GM21528 (cell line): ENCODE measurements around the gene SPACA7.
"Not testable (repeated sequence)": the region's sequence is repeated elsewhere in the genome, so short reads cannot be mapped to it uniquely, and the experiment has no call there.

ENCODE experiments used
- ATAC-seq: cut with Tn5 transposase; IDR thresholded peaks from one replicate; pipeline ENCODE4 v1.9.1; 2021; ENCODE audit warnings: mild to moderate bottlenecking, moderate library complexity; ENCODE audit not compliant: unreplicated experiment, low FRiP score

SPACA7 gene

DNA sequence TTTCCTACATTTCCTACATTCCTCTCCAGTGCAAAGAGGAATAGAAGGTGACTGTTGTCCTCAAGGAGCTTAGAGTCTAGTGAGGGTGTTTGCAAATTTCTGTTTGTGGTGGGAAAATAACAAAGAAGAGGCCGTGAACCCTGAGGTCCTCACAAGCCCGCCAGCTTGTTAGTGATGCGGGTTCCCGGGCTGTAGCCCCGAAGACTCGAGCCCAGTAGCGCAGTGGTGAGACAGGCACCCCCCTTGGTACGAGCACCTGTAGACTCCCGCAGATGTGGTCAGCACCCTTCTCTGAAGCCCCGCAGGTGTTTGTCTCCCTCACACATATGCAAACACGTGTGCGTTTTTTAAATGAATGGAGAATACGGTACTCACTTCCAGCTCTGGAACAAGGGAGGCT lies 26.5 kb upstream of the SPACA7 start:
- no peak for ATAC-seq

DNA sequence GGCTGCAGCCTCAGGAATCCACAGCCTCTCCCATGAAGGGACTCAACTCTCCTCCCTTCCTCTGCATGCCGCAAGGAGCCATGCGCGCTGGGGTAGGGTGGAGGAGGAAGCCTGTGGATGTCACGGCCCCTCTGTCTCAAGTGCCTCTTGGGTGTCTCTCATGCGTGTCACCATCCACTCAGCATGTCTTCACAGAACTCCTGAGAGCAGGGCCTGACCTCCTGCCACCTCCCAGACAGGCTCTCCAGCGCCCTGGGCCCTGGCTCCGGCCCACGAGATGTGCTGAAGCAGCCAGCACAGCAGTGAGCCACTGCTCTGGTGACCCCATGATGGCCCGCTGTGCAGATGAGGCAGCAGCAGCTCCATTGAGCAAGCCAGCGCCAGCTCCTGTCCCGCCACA lies 25.9 kb upstream of the SPACA7 start:
- no peak for ATAC-seq

DNA sequence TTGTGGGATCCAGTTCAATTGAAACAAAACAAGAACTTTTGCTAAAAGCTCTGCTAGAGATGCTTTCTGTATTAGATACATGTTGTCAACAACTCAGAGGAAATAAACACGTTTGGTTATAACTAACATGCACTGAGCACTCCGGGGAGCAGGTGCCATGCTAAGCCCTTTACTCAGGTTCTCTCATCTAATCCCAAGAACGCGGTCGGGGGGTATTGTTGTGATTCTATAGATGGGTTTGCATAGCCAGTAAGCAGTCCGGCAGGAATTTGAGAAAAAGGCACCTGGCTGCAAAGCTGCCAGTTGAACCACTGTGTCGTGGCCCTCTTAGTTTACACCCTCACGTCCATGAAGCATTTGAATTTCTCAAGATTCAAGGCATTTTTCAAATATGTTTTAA lies 24.3 kb upstream of the SPACA7 start:
- ATAC-seq, result no peak

DNA sequence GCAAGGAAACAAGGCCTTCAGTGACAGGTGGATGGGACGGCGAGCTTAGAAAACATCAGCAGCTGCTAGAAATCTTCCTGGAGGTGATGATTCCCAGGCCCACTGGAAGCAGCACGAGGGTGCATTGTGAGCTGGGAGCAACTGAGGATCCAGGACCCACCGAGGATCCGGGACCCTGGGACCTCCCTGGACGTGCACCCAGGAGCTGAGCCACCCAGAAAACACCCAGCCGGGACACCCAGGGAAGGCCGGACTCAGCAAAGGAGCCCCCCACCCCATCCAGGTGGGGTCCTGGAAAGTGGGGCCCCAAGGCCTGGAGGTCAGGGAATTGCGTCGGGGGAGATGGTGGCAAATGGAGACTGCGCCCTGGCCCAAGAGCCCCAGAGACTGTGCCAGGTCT lies 22.3 kb upstream of the SPACA7 start:
- no peak for ATAC-seq

DNA sequence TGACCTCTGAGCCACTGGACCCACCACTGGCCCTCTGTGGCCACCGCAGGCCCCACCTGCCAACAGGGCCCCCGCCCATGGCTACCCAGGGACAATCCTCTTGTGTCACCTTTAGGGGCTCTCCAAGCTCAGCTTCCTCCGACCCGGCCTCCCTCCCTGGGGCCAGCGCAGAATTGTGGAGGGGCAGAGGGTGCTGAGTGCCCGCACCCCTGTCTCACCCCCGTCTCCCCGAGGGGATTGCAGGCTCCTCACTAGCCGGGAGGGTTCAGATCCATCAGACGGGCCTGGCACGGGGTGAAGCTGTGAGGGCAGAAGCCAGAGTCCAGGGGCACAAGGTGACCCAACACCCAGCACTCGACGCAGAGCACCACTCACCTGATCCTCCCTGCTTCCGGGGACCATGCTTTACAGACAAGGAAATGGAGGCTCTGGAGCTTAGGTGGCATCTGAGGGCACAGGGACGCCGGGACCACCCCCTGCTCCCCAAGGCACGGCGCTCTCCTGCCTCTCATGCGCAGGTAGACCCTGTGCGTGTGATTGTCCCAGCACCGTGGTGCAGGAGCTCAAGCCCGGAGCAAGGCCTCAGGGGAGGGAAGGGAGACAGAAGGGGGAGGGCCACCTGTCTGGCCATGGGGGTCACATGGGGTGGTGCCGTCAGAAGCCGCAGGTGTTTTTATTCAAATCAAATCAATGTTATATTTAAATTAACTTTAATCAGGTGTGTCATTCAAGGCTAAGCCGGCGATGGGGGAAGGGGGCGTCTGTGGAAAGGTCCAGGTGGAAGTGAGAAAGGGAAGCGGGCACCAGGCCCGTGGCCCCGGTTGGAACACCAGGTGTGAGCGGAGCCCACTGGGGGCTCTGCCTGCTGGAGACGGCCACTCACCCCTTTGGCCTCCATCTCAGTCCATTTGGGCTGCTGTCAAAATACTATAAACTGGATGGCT lies 21.6 kb upstream of the SPACA7 start:
- no peak for ATAC-seq

DNA sequence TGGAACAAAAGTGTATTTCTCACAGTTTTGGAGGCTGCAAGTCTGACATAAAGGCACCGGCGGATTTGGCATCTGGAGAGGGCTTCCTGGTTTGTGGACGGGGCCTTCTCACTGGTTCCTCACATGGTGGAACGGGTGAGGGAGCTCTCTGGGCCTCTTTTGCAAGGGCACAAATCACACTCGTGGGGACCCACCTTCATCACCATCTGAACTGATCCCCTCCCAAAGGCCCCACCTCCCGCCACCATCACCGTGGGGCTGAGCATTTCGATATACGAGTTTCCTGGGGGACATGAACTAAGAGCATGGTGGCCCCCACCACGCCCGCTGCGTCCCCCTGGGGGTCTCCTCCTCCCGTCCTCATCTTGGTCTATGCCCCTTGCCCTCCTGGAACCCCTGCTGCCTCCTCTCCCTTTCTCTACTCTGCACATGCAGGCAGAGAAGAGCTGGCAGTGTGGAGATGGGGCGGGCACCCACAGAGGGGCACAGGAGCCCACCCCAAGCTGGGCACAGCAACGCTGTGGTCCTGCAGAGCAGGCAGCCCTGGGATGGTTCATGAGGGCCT lies 20.8 kb upstream of the SPACA7 start:
- ATAC-seq, result no peak

DNA sequence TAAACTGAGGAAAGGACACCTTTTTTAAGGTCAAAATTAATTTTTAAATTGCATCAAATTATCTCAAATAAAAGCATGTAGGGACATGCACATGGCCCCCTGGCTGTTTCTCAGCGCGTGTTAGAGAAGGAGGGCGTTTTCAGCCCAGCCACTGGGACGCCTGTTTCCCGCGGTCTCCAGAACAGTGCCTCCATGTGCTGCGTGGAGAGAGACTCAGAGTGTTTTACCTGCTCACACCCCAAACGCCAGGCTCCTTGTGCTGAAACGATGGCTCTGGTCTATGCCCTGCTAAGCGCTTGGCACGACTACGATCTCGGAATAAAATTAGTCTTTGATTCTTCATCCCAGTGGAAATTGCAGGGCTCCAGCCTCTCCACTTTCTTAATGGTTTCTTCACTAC lies 20.0 kb upstream of the SPACA7 start:
- ATAC-seq, result no peak

DNA sequence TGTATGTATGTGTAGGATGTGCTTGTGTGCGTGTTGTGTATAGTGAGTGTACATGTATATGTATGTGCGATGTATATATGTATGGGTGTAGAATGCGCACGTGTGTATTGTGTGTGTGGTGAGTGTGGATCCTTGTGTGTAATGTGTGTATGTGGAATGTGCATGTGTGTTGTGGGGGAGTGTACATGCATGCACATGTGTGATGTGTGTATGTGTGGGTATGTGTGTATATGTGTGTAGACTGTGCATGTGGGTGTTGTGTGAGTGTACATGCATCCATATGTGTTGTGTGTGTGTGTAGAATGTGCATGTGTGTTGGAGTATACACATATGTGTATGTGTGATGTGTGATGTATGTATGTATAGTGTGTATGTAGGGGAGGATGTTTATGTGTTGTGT lies 18.0 kb upstream of the SPACA7 start:
- ATAC-seq, result no peak

DNA sequence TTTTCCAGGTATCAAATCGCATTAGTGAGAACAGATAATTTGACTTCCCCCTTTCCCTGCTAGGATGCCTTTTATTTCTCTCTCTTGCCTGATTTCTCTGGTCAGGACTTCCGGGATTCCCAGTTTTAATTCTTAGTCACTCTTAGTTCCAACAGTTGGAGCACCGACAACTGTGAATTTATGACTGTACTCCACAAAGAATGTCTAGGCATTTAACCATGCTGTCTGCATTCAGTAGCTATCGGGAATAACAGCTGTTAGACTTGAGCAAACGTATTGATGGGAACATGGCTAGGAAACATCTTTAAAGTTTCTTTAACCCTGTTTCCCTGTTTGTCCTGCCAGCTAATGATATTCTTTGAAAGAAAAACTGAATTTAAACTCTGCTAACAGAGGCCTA lies 14.1 kb upstream of the SPACA7 start:
- no peak for ATAC-seq

DNA sequence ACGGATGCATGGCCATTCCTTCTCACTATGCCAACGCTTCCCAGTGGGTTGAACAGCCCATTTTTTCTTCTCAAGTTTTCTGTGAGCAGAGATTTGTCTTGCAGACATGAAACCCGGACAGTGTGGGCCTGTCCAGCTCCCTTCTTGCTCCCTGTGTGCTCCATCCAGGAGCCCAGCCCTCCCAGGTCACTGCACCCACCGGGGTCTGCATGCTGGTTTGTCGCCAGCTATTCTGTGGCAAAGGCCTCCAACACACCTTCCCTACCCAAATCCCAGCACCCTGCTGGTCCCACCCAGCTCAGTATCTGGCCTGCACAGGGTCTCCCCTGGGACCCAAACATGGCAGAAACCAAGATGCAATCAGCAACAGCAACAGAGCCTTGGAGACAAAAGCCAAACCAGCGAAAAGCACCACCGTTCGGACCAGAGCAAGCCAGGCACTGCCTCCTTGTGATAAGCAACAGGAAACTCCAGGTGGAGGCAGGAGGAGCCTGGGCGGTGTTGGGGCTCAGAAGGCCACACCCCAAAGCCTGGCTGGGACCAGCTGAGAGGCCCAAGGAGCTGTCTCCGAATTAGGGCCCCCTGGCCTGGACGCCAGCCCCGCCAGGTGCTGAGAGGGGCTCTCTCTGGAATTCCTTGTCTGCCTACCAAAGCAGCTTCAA lies 12.2 kb upstream of the SPACA7 start:
- no peak for ATAC-seq

DNA sequence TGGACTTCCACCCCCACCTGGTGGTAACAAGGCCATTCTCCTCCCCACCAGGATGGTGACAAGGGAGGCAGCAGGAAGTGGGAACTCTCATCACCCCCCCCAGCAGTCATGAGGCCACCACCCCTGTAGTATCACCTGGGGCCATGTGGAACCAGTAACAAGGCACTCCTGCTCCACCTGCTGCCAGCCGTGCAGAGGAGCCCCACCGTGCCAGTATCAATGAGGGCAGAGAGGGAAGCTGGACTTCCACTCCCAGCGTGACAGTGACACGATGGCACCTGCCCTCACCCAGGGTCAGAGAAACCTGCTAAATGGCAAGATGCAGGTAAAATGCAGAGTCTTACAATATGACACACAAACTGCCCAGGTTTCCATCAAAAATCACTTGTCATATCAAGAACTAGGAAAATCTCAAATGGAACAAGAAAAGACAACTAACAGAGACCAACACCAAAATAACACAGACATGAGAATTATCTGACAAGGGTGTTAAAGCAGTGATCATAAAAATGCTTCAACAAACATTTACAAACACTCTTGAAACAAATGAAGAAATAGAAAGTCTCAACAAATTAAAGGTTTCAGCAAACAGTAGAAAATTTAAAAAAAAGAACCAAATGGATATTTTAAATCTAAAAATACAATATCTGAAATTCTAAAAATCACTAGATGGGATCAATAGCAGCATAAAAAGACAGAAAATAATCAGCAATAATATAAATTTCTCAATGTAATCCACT lies 9.1 kb upstream of the SPACA7 start:
- no peak for ATAC-seq

DNA sequence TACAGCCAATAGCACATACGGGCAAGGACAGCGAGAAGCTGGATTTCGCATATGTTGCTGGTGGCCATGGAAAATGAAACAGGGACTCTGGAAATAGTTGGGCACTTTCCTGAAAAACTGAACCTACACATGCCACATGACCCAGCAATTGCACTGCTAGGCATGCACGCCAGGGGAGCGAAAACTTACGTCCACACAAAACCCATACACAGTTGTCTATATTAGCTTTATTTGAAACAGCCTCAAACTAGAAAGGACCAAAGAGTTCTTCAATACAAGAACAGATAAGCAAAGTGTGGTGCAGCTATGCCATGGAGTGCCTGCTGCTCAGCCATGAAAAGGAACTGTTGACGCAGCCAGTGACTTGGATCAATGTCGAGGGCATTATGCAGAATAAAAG lies 7.3 kb upstream of the SPACA7 start:
- no peak for ATAC-seq

DNA sequence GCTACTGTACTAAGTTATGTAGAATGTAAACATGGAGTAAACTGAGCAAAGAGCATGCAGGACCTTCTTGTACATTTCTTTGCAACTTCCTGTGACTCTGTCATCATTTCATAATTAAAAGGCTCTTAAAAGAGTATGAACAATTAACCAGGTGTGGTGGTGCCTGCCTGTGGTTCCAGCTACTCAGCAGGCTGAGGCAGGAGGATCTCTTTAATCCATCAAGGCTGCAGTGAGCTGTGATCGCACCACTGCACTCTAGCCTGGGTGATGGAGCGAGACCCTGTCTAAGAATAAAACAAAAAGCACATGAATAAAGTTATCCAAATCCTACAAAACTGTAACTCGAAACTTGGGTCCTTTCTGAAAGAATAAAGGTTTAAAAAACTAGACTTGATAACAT lies 5.8 kb upstream of the SPACA7 start:
- no peak for ATAC-seq

DNA sequence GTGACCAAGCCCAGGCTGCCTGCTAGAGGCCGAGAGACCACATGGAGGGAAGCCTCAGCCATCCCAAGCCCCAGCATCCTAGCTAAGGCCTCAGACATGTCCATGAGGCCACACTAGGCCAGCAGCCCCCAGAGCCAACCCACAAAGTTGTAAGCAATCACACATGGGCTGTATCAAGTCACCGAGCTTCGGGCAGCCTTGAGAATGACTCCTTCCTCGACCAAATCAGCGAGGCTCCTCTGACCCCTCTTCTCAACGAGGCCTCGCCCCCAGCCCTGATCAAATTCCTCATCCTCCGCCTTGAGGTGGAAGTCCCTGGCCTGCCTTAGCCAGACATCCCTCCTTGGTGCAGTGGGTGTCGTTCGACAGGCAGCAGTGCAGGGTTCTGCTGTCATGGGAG lies 1.9 kb upstream of the SPACA7 start:
- no peak for ATAC-seq

DNA sequence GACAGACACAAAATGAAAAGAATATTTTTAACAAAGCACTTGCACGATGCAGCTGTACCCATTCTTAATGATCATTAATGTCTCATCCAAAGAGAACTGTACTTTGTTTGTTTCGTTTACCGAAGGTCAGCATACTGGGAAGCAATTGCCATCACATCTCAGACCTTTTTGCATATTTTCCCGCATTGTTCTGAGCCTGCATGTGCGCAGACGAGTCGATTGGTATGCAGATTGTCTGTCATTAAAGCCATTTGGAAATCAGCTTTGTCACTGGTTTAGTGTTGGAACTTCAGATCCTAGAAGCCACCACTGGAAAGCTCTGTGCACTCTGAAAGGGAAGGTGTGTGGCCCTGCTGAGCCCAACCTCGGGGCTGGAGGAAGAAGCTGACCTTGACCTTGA lies 15.6 kb downstream of the SPACA7 start:
- ATAC-seq, result no peak

DNA sequence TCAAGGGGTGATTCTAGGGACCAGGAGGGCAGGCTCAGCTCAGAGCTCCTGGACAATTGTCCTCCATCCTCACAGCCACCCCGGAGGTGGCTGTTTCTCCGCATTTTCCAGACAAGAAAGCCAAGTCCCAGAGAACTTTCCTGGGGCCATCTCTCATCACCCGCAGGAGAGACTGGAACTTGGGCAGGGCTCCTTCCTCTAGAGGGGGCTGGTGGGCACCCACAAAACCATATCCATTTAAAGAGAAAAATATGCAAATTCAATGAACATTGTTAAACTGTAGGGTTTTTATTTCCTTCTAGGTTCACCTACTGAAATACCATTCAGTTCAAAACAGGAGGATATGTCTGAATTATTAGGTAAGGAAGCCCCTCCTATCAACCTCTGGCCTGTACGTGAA lies 16.6 kb downstream of the SPACA7 start:
- ATAC-seq, result no peak

DNA sequence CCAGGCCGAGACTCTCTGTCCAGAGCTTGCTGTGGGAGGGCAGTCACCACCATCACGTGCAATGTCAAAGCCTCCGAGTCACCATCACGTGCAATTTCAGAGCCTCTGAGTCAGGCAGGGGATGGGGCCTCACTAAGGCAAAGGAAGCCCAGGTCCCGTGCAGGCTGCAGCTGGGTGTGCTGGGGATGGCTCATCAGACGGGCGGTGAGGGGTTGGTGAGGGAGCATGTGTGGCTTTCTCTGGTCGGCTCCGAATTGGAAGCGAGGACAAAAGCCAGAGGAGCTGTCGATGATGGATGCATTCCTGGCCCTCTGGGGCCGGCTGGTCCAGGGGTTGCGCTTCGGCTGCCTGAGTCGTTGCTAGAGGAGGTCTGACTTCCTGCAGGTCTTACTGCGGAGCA lies 18.9 kb downstream of the SPACA7 start:
- not testable (repeated sequence) for ATAC-seq

DNA sequence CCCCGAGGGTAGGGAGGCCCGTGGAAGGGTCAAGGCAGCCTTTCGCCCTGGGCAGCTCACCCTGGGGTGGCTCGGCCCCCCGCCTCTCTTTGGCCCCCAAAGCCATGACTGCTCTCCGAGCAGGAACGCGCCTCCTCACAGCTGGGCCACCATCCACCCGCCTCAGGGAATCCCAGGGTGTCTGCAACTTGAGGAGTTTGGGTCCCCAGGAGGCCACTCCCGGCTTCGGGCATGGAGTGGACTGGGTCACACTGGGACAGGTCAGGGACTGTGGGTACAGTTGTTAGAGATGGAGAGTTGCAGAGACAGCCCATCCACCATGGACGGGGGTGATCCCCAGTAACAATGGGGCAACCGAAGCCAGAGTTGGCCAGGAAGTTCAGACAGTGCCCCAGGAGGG lies 19.8 kb downstream of the SPACA7 start:
- ATAC-seq, result not testable (repeated sequence)

DNA sequence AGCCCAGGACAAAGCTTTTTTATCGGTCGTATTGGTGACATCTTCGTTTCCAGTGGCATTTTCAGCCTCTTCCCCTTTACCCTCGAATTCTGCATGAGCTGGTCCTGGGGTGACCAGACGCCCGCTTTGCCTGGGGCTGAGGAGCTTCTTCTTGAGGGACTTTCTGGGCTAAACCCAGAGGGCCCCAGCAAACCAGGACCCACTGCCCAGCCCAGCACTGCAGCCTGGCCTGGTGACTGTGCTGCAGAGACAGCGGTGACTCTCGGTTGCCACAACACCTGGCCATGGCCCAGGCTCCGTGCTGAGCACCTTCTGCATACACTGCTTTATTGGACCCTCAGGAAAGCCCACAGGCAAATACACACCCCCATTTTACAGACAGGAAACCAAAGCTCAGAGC lies 21.0 kb downstream of the SPACA7 start:
- no peak for ATAC-seq

DNA sequence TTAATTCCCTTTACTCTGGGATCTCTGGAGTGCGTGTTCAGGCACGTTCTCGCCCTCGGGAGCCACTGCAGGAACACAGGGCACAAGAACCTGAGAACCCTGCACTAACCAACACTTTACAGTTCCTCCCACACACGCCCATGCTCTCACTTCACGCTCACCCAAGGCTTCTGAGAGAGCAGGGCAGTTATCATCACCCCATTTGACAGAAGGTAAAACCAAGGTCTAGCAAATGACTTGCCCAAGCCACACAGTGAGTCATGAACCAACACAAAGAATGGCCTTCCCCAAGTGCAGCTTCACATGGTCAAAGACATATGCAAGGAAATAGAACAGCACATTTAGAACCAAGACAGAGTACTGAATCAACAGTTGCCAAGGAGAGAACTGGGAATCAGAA lies 22.2 kb downstream of the SPACA7 start:
- not testable (repeated sequence) for ATAC-seq

DNA sequence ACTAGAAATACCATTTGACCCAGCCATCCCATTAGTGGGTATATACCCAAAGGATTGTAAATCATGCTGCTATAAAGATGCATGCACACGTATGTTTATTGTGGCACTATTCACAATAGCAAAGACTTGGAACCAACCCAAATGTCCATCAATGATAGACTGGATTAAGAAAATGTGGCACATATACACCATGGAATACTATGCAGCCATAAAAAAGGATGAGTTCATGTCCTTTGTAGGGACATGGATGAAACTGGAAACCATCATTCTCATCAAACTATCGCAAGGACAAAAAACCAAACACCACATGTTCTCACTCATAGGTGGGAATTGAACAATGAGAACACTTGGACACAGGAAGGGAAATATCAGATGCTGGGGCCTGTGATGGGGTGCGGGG lies 33.7 kb downstream of the SPACA7 start:
- not testable (repeated sequence) for ATAC-seq
